Nephron progenitor cell (in vitro differentiated cells): Measurements from ENCODE around the gene RHOXF1.
"Not testable (repeated sequence)": the region's sequence is repeated elsewhere in the genome, so short reads cannot be mapped to it uniquely, and the experiment has no call there.

ENCODE experiments used
- DNase-seq: peaks from one replicate; pipeline ENCODE4 v3.0.0; 2021
- H3K27ac Mint-ChIP-seq: 2 replicates; pipeline ENCODE4 v1.8.0; 2021; ENCODE audit warnings: mild to moderate bottlenecking, moderate library complexity, mixed read lengths
- H3K27me3 Mint-ChIP-seq: 2 replicates; pipeline ENCODE4 v1.8.0; 2021; ENCODE audit warnings: mild to moderate bottlenecking, low read depth, mixed read lengths; ENCODE audit not compliant: poor library complexity
- H3K36me3 Mint-ChIP-seq: 2 replicates; pipeline ENCODE4 v1.8.0; 2021; ENCODE audit warnings: low read depth, mixed read lengths
- H3K4me1 Mint-ChIP-seq: 2 replicates; pipeline ENCODE4 v1.8.0; 2021; ENCODE audit warnings: mixed read lengths
- H3K4me3 Mint-ChIP-seq: 2 replicates; pipeline ENCODE4 v1.8.0; 2021; ENCODE audit warnings: mild to moderate bottlenecking, moderate library complexity, mixed read lengths
- H3K9me3 Mint-ChIP-seq: 2 replicates; pipeline ENCODE4 v1.8.0; 2021; ENCODE audit warnings: mild to moderate bottlenecking, moderate library complexity, mixed read lengths
- CTCF ChIP-seq: fragments of 200-600 bp; sonication (generic); IDR thresholded peaks from 2 replicates; pipeline ENCODE4 v1.5.0; 2021; ENCODE audit warnings: antibody characterized with exemption

RHOXF1 gene

GRCh38 chrX:120125444-120125843 lies 9.7 kb upstream of the RHOXF1 start:
- Mint-ChIP-seq H3K27ac (no peak overlapping the region), H3K27me3 (no peaks in the 10 kb centered on the region), H3K4me1 (no peaks in the 10 kb centered on the region), H3K36me3 (peaks cover 6% of the 10 kb centered on the region), H3K9me3 (peaks cover 39% of the 10 kb centered on the region), H3K4me3 (no peak overlapping the region)
- no peak for TF ChIP-seq CTCF
- DNase-seq = no peak

GRCh38 chrX:120120223-120120622 lies 4.5 kb upstream of the RHOXF1 start:
- H3K27ac Mint-ChIP-seq = no peak overlapping the region
- DNase-seq = no peak
- peaks cover 35% of the 10 kb centered on the region for H3K9me3 Mint-ChIP-seq
- no peak for TF ChIP-seq CTCF
- H3K36me3 Mint-ChIP-seq = no peaks in the 10 kb centered on the region
- H3K27me3 Mint-ChIP-seq = no peaks in the 10 kb centered on the region
- no peak overlapping the region for H3K4me3 Mint-ChIP-seq
- H3K4me1 Mint-ChIP-seq = no peaks in the 10 kb centered on the region

- no peaks in the 10 kb centered on the region for H3K4me1 Mint-ChIP-seq
- no peak for TF ChIP-seq CTCF
- peaks cover 5% of the 10 kb centered on the region for H3K36me3 Mint-ChIP-seq
- H3K27ac Mint-ChIP-seq = no peak overlapping the region
- no peak overlapping the region for H3K4me3 Mint-ChIP-seq
- DNase-seq = no peak
- H3K9me3 Mint-ChIP-seq = peaks cover 28% of the 10 kb centered on the region
- H3K27me3 Mint-ChIP-seq = peaks cover 6% of the 10 kb centered on the region
Observed at GRCh38 chrX:120111611-120112010, 4.1 kb downstream of the RHOXF1 start.

GRCh38 chrX:120109378-120109777 lies 6.3 kb downstream of the RHOXF1 start:
- Mint-ChIP-seq H3K9me3 (peaks cover 41% of the 10 kb centered on the region), H3K4me3 (no peak overlapping the region), H3K27me3 (peaks cover 6% of the 10 kb centered on the region), H3K27ac (no peak overlapping the region), H3K4me1 (no peaks in the 10 kb centered on the region), H3K36me3 (peaks cover 5% of the 10 kb centered on the region)
- DNase-seq = no peak
- TF ChIP-seq CTCF = no peak

- not testable (repeated sequence) for H3K4me1 Mint-ChIP-seq, H3K4me3 Mint-ChIP-seq, H3K27ac Mint-ChIP-seq, H3K27me3 Mint-ChIP-seq, H3K36me3 Mint-ChIP-seq, DNase-seq
- H3K9me3 Mint-ChIP-seq = peaks cover 80% of the 10 kb centered on the region
Observed at GRCh38 chrX:120104707-120105106, 11.0 kb downstream of the RHOXF1 start.

GRCh38 chrX:120101057-120101456 lies 14.7 kb downstream of the RHOXF1 start:
- H3K9me3 Mint-ChIP-seq = peaks cover 83% of the 10 kb centered on the region
- H3K4me3 Mint-ChIP-seq, H3K4me1 Mint-ChIP-seq, H3K27ac Mint-ChIP-seq, DNase-seq, H3K36me3 Mint-ChIP-seq, H3K27me3 Mint-ChIP-seq: not testable (repeated sequence)

GRCh38 chrX:120090208-120090607 lies 25.5 kb downstream of the RHOXF1 start:
- no peak overlapping the region for H3K27ac Mint-ChIP-seq
- peaks cover 40% of the 10 kb centered on the region for H3K9me3 Mint-ChIP-seq
- H3K27me3 Mint-ChIP-seq = peaks cover 5% of the 10 kb centered on the region
- H3K4me1 Mint-ChIP-seq = peaks cover 6% of the 10 kb centered on the region
- no peak for DNase-seq
- no peak overlapping the region for H3K4me3 Mint-ChIP-seq
- no peaks in the 10 kb centered on the region for H3K36me3 Mint-ChIP-seq
- no peak for TF ChIP-seq CTCF
